ENCODE measurements around the gene MDM1. TPM values are rescaled to one million over a fixed set of nuclear protein-coding genes. Genes with fewer than 3 reads are reported as not detected.

Gene MDM1
- total and polyA plus RNA-seq, 4 donors = 2.0 to 12.9 (median 5.1) TPM

DNA sequence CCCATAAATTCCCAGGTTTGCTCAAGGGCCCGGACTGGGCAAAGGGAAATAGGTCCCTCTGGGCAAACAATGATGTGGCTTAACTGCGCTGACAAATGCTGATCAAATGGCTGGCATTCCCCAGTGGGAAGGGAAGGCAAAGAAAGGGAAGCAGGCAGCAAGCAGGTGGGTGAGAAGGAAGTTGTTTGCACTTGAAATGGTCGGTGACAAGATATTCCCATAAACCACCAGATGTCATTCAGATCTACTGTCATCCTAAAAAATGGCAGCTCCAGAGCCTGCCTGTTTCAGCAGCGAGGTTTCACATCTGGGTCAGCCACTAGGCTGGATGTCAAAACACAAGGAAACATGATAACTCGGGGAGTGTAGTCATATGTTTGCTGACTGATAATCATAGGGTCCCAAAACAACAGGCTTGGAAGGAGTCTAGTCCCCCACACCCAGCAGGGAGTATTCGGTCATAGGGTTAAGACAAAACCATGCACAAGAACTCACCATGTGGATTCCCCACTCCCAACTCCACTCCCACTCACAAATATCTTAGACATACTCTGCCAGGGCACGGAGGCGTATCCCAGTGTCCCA is 37.9 kb upstream of the MDM1 start:
- WGBS = 87% methylated on average over 8 of the region's 8 CpGs
- H3K4me1 ChIP-seq (ENCODE audit: control insufficient read depth in 4 of 4, insufficient read depth in 4 of 4, low read length in 3 of 4) = peaks cover 2 to 4% (median 4%) of the 10 kb centered on the region in 4 donors
- H3K27me3 ChIP-seq (ENCODE audit: control insufficient read depth in 4 of 4, insufficient read depth in 4 of 4, low read length in 3 of 4) = no peaks in the 10 kb centered on the region
- H3K36me3 ChIP-seq (ENCODE audit: control insufficient read depth in 4 of 4, insufficient read depth in 3 of 4, low read depth in 1 of 4, low read length in 3 of 4) = no peaks in the 10 kb centered on the region
- H3K9me3 ChIP-seq (ENCODE audit: control insufficient read depth in 4 of 4, low read length in 3 of 4) = no peaks in the 10 kb centered on the region
- H3K27ac ChIP-seq (ENCODE audit: low read depth in 1 of 2, low read length in 2 of 2) = no peak overlapping the region
- DNase-seq (ENCODE audit: low spot score) = no peak
- no peak overlapping the region for H3K9ac ChIP-seq (ENCODE audit: low read depth in 1 of 2, low read length in 2 of 2)
- TF ChIP-seq SP1 (IDR thresholded peaks at IDR 0.05) (no peak), EGR1 (IDR thresholded peaks at IDR 0.05; ENCODE audit: low read depth in 2 of 2) (no peak), RXRA (IDR thresholded peaks at IDR 0.05) (no peak), GABPA (IDR thresholded peaks at IDR 0.05 in 1 of 2, conservative IDR thresholded peaks at IDR 0.05 in 1 of 2) (no peak), ATF3 (IDR thresholded peaks at IDR 0.05) (no peak), RAD21 (IDR thresholded peaks at IDR 0.05) (no peak), HNF4A (conservative IDR thresholded peaks at IDR 0.05) (no peak), TAF1 (conservative IDR thresholded peaks at IDR 0.05) (no peak), YY1 (IDR thresholded peaks at IDR 0.05) (no peak), FOXA1 (IDR thresholded peaks at IDR 0.05) (no peak), FOXA2 (IDR thresholded peaks at IDR 0.05) (no peak), JUND (IDR thresholded peaks at IDR 0.05) (no peak), HNF4G (IDR thresholded peaks at IDR 0.05) (no peak), NR2F2 (IDR thresholded peaks at IDR 0.05) (no peak)
- TF ChIP-seq, protein P1, sequence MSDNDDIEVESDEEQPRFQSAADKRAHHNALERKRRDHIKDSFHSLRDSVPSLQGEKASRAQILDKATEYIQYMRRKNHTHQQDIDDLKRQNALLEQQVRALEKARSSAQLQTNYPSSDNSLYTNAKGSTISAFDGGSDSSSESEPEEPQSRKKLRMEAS (IDR thresholded peaks at IDR 0.05) = no peak
- TF ChIP-seq, protein P2, sequence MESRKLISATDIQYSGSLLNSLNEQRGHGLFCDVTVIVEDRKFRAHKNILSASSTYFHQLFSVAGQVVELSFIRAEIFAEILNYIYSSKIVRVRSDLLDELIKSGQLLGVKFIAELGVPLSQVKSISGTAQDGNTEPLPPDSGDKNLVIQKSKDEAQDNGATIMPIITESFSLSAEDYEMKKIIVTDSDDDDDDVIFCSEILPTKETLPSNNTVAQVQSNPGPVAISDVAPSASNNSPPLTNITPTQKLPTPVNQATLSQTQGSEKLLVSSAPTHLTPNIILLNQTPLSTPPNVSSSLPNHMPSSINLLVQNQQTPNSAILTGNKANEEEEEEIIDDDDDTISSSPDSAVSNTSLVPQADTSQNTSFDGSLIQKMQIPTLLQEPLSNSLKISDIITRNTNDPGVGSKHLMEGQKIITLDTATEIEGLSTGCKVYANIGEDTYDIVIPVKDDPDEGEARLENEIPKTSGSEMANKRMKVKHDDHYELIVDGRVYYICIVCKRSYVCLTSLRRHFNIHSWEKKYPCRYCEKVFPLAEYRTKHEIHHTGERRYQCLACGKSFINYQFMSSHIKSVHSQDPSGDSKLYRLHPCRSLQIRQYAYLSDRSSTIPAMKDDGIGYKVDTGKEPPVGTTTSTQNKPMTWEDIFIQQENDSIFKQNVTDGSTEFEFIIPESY (IDR thresholded peaks at IDR 0.05) = no peak
- TF ChIP-seq, protein P3, sequence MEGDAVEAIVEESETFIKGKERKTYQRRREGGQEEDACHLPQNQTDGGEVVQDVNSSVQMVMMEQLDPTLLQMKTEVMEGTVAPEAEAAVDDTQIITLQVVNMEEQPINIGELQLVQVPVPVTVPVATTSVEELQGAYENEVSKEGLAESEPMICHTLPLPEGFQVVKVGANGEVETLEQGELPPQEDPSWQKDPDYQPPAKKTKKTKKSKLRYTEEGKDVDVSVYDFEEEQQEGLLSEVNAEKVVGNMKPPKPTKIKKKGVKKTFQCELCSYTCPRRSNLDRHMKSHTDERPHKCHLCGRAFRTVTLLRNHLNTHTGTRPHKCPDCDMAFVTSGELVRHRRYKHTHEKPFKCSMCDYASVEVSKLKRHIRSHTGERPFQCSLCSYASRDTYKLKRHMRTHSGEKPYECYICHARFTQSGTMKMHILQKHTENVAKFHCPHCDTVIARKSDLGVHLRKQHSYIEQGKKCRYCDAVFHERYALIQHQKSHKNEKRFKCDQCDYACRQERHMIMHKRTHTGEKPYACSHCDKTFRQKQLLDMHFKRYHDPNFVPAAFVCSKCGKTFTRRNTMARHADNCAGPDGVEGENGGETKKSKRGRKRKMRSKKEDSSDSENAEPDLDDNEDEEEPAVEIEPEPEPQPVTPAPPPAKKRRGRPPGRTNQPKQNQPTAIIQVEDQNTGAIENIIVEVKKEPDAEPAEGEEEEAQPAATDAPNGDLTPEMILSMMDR (IDR thresholded peaks at IDR 0.05; ENCODE audit: low read depth, low read length, missing input control) = no peak
- TF ChIP-seq, protein P4, sequence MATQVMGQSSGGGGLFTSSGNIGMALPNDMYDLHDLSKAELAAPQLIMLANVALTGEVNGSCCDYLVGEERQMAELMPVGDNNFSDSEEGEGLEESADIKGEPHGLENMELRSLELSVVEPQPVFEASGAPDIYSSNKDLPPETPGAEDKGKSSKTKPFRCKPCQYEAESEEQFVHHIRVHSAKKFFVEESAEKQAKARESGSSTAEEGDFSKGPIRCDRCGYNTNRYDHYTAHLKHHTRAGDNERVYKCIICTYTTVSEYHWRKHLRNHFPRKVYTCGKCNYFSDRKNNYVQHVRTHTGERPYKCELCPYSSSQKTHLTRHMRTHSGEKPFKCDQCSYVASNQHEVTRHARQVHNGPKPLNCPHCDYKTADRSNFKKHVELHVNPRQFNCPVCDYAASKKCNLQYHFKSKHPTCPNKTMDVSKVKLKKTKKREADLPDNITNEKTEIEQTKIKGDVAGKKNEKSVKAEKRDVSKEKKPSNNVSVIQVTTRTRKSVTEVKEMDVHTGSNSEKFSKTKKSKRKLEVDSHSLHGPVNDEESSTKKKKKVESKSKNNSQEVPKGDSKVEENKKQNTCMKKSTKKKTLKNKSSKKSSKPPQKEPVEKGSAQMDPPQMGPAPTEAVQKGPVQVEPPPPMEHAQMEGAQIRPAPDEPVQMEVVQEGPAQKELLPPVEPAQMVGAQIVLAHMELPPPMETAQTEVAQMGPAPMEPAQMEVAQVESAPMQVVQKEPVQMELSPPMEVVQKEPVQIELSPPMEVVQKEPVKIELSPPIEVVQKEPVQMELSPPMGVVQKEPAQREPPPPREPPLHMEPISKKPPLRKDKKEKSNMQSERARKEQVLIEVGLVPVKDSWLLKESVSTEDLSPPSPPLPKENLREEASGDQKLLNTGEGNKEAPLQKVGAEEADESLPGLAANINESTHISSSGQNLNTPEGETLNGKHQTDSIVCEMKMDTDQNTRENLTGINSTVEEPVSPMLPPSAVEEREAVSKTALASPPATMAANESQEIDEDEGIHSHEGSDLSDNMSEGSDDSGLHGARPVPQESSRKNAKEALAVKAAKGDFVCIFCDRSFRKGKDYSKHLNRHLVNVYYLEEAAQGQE (IDR thresholded peaks at IDR 0.05) = no peak
- no peak overlapping the region for H3K4me3 ChIP-seq (ENCODE audit: low read depth in 1 of 3, low read length in 3 of 3)
